Measurements from ENCODE around the gene CHAF1B.
"Not testable (repeated sequence)": the region's sequence is repeated elsewhere in the genome, so short reads cannot be mapped to it uniquely, and the experiment has no call there.

Gene CHAF1B

DNA sequence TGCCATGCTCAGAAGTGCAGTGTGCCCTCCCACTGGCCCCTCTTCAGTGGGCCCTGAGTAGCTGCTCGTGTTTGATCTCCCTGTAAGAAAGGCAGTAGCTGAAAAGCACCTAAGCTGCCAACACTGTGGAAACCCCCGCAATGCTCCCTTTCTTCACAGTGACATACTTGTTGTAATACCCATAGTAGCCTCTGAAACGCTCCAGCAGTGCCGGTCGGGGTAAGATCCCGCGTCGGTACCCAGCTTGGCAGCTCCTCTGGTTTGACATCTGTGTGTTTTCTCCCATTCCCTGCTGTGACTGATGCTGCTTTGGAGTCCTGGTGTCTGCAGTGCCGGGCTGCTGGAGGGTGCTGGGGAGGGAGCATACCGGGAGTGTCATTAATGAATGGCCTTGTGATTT is 3.6 kb downstream of the CHAF1B start:
- DNase-seq: no peak

DNA sequence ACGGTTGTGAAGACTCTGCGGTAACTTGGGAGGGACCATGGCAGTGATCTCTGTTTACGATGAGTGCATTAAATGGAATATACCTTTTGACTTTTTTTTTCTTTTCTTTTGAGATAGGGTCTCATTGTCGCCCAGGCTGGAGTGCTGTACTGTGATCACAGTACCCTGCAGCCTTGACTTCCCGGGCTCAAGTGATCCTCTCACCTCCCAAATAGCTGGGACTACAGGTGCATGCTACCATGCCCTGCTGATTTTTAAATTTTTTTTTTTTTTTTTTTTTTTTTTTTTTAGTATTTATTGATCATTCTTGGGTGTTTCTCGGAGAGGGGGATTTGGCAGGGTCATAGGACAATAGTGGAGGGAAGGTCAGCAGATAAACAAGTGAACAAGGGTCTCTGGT is 6.5 kb downstream of the CHAF1B start:
- not testable (repeated sequence) for DNase-seq

DNA sequence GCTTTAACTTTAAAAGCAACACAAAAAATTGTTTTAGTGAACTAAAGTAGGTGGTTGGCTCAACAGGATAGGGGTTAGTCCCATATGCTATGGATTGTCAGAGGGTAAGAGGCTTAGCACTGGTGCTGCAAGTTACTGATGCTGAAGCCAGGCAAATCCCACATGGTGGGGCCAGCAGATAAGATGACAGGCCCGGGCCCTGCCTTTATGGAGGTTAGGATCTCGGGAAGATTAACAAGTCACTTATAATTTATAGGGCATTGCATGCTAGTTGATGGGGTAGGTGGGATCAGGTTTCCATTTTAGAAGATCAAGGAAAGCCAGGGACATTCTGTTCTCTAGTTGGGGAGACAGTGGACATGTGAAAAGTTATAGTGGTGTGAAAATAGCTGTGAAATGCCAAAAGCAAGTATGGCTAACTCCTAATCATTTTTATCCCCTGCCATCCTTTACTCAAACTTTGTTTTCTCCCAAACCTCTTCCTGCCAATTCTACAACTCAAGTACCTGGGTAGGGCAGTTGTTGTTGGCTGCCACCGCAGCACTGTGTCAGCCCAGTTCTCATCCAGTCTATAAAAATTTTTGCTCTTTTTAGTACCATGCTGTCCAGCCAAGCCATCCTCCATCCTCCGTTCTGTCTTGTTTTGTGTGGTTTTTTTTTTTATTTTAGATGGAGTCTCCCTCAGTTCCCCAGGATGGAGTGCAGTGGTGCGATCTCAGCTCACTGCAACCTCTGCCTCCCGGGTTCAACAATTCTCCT is 10.3 kb downstream of the CHAF1B start:
- no peak for DNase-seq

DNA sequence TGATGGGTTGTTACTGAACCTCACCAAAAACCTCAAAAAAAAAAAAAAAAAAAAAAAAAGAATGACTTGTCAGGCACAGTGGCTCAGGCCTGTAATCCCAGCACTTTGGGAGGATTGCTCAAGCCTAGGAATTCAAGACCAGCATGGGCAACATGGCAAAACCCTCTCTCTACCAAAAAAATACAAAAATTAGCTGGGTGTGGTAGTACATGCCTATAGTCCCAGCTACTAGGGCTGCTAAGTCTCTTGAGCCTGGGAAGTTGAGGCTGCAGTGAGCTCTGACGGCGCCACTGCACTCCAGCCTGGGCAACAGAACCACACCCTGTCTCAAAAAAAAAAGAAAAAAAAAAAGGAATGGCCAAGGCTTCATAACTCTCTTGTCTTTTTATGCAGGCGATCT is 11.1 kb downstream of the CHAF1B start:
- no peak for DNase-seq

DNA sequence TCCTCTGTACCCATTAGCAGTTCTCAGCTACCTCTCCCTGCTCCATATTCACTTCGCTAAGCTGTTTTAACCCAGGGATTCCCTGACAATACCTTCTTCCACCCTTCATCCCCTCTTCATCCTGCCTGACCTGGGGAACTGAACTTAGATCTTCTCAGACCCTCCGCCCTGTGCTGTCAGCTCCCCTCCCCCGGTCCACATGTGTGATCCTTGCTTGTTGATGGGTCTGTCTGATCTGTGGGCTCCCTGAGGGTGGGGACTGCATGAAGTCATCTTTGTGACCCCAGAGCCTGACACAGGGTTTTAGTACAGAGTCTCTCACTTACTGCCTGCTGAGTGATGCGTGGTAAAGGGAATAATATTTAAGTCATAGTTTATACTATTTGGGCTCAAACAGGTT is 11.8 kb downstream of the CHAF1B start:
- DNase-seq: no peak

DNA sequence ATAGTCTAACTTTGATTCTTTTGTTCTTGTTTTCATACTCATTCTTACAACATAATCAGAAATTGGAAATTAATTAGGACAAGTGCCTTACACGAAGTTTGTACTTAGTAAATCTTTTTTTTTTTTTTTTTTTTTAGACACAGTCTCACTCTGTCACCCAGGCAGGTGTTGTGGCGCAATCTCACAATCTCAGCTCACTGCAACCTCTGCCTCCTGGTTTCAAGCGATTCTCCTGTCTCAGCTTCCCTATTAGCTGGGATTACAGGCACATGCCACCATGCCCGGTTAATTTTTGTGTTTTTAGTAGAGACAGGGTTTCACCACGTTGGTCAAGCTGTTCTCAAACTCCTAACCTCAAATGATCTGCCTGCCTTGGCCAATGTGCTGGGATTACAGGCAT is 12.4 kb downstream of the CHAF1B start:
- no peak for DNase-seq

DNA sequence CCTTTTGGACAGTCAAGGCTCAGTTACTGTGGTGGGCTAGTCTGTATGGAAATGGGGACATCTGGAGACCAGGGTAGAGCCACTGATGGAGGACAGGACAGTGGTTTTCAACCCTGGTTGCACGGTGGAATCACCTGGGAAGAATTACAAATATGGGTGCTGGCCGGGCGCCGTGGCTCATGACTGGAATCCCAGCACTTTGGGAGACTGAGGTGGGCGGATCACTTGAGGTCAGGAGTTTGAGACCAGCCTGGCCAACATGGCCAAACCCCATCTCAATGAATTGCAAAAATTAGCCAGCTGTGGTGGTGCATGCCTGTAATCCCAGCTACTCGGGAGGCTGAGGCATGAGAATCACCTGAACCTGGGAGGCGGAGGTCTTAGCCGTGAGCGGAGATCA is 14.5 kb downstream of the CHAF1B start:
- DNase-seq: not testable (repeated sequence)

DNA sequence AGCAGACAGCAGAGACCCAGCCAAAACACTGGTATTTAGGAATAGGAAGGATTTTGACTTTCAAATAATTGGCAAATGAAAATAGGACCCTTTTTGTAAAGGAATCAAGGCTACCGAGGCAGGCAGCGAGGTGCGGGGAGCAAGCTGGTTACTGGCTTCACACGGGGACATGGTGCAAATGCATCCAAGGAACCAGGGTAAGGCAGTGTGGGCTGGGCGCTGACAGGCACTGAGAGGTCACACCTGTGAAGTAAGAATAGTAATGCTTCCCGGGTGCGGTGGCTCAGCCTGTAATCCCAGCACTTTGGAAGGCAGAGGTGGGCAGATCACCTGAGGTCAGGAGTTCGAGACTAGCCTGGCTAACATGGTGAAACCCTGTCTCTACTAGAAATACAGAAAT is 15.5 kb downstream of the CHAF1B start:
- DNase-seq: no peak

DNA sequence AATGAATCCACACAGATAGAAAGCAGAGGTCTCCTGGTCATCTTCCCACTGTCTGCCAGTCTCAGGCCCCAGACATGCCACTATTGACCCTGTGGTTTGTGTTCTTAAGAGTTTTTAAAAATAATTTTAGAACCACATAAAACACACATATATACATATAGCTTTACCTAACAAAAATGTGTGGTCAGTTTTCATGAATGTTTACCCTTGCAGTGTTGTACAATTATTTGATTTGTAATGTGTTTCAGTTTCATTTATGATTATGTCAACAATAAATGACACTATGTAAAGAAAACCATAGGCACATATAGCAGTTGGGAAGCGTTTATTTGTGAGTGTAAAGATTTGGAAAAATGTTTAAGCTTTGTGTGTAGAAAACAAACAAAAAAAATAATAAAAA is 17.1 kb downstream of the CHAF1B start:
- DNase-seq: no peak

DNA sequence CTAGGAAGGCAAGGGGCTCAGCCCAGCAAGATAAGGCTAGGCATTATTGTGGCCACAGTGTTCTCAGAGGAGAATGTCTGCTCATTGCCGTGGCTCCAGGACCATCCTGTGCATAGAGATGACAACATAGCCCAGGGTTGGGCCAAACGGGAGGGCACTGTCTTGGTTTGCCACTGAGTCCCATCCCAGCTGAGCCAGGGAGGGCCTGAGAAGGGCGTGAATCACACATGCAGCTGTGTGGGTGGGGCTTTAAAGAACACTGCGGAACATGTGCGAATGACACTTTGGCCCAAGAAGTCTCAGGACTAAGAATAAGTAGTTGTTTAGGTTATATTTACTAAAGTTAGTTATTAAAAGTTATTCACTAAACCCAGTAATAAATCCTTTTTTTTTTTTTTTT is 18.5 kb downstream of the CHAF1B start:
- DNase-seq: no peak

DNA sequence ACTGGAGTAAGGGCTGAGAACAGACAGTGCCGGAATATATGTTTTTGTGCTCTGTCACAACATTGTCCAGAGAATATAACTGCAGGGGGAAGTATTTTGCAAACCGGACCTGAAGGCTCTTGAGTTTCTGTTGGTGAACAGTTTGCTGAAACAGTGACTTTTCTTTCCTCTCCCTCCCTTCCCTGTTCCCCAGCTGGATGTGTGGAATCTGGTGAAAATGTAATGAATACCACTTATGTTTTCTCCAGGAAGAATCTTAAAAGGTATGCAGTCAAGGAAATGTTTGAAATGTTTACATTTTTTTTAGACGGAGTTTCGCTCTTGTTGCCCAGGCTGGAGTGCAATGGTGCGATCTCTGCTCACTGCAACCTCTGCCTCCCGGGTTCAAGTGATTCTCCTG is 23.4 kb downstream of the CHAF1B start:
- DNase-seq: no peak

DNA sequence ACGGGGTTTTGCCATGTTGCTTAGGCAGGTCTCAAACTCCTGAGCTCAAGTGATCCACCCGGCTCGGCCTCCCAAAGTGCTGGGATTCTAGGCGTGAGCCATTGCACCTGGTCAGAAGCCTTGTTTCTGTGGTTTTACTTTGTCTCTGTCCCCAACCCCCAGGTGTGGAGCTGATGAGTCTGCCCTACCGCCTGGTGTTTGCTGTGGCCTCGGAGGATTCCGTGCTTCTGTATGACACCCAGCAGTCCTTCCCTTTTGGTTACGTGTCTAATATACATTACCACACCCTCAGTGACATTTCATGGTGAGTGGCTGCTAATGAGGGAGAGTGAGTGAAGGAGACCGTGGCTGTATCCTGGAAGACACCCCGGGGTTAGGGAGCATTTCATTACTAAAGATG is 26.1 kb downstream of the CHAF1B start:
- no peak for DNase-seq

DNA sequence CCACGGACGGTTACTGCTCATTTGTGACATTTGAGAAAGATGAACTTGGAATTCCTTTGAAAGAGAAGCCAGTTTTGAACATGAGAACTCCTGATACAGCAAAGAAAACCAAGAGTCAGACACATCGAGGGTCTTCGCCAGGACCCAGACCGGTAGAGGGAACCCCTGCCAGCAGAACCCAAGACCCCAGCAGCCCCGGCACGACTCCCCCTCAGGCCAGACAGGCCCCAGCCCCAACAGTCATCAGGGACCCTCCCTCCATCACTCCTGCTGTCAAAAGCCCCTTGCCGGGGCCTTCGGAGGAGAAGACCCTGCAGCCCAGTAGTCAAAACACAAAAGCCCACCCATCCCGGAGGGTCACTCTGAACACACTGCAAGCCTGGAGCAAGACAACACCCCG is 27.7 kb downstream of the CHAF1B start:
- DNase-seq: no peak

DNA sequence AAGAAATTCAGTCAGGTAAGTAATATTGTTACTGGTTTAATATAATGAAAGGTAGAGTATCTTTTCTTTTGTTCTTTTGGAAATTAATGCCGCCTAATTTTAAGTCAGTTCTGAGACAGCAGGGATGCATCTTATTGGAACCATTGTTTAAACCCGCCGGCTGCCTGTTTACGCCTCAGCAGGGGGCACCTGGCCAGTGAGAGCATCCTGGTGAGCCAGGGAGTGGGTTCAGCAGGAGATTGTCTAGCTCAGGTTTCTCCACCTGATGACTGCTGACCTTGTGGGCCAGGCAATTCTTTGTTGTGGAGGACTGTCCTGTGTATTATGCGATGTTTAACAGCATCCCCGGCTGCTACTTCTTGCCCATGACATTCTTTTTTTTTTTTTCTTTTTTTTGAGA is 30.2 kb downstream of the CHAF1B start:
- DNase-seq: no peak

DNA sequence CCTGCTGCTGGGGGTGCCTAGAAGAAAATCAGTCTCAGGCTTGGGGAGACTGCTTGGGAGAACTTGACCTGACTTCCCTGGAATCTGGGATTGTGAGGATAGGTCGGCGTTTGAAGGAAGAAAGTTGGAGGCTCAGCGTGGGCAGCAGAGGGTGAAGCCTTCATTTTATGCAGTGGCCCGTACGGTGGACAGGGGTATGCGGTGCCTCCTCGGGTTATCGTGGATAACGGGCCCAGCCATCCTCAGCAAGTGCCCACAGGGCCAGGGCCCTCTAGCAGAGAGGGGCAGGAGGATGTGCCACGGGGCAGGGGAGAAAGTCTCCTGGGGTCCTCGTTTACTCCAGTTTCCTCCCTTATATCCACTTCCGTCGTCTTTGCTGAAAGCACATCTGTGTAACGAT is 34.0 kb downstream of the CHAF1B start:
- DNase-seq: no peak

DNA sequence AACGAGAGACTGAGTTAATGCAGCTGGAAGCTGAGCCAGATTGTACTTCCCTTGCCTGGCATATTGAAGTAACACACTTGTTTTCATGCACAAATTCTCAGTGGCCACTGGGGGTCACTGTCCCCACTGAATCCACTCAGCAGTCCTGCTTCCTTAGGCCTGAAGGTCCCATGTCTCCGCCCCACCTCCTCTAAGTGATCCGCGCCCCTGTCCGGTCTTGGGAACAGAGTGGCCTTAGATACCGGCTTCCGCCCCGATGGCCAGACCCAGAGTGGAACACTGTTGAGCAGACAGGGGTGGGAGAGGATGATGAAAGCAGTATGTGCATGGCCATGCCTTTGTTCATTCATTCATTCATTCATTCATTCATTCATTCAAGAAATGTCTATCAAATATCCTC is 34.8 kb downstream of the CHAF1B start:
- DNase-seq: peak; percentile 30

DNA sequence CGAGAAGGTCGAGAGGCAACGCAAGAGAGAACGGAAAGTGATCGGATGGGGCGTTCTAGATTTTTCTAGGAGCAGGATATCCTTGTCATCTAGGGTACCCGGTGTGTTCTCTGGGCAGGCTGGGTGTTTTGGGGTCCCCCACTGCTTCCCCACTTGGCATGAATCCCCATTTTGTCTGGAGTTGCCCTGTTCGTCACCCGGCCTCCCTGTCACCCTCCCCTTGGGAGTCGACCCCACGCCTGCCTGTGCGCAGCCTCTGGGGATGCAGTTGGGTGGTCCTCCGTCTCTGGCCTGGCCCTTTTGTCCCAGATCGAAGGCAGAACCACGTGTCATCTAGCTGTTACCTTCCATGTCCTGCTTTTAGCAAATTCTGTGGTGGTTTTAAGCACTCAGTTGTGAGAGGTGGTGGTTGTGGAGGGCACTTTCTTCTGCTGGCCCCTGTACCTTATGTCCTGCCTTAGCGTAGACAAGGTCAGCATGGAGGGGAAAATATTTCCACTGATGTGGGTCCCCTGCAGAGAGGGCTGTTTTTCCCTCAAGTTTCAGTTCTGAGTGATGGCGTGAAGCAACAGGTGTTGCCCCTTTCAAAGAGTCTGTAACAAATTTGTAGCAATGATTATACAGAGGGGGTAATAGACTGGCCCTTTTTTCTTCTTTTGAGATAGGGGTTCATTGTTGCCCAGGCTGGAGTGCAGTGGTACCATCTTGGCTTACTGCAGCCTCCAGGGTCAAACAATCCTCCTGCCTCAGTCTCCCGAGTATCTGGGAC is 35.6 kb downstream of the CHAF1B start:
- DNase-seq: no peak

DNA sequence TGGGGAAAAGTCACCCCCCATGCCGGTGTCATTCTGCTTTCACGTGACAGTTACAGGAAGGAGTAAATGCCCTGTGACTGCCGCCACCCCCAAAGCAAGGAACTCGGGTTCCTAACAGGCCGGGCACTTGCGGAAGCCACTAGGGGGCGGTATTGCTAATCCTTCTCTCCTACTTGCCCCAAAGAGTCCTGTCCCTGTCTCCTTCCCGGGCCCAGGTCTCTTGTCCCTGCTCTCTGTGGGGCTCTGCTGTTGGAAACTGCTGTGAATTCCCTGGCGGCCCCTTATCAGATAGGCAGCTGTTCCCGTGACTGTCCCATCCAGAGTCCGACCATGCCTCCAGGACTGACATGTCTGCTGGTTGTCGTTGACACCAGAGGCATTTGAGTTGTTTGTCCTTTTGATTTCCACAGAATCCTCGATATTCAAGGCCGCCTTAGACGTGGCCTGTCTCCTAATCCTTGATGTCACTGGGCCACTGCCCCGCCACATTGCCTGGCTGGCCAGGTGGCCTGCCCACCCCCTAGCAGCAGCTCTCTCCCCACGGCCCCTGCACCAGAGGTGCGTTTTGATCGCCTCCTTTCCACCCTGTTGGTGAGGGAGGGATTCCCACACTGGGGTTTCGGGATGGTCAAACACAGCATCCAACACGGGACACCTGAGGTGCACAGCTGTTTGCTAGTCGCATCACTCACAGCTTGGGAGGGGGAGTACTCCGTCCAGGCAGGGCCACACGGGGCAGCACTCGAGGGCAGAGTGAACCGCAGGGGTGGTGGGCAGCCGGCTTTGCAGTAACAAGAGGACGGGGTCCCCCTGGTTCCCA is 37.3 kb downstream of the CHAF1B start:
- DNase-seq: no peak

DNA sequence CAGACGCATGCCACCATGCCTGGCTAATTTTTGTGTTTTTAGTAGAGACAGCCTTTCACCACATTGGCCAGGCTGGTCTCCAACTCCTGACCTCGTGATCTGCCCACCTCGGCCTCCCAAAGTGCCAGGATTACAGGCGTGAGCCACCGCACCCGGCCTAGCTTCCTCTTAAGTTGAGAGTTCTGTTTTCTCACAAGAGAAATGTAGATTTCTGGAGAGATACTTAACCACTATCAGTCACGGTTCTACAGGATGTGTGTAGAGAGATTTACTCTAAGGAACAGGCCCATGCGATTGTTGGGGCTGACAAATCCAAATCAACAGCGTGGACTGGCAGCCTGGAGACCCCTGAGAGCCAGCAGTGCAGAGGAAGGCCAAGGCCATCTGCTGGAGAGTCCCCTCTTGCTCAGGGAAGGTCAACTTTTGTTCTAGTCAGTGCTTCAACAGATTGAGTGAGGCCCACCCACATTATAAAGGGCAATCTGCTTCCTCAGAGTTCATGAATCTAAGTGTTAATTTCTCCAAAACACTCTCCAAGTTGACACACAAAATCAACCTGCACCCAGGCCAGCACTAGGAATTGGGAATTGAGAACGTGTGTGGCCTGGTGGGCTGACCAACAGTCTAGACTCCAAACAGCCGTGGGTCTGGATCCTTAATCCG is 38.7 kb downstream of the CHAF1B start:
- DNase-seq: no peak

DNA sequence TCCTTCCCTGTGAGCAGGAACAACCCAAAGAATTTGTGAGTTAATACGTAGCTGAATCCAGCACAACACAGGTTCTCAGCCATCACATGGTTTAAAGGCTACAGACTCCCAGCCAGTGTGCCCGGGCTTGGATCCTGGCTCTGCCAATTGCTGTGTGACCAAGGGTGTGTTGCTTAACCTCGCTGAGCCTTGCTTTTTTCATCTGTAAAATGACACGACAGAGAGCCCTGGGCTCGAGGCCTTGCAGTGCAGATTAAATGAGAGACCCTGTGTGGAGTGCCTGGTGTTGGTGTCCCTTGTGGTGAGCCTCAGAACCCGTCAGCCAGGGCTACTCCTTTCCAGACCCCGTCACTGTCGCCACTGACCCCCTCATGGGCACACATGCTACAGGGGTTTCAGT is 39.4 kb downstream of the CHAF1B start:
- DNase-seq: no peak

DNA sequence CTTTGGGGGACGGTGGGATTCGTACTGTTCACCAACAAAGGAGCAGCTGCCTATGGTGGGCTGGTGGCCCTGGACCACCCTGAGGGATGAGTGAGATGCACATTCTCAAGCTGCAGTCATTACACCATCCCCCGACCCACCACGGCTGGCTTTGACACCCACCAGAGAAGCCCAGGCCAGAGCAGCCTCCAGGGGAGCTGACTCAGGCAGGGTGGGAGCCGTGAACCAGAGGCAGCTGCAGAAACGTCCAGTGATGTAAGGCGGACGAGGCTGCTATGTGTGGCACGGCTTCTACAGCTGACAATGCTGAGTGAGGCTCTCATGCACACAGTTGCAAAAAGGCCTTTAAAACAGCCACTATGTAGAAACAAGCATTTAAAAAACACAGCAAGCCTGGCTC is 40.1 kb downstream of the CHAF1B start:
- DNase-seq: no peak

DNA sequence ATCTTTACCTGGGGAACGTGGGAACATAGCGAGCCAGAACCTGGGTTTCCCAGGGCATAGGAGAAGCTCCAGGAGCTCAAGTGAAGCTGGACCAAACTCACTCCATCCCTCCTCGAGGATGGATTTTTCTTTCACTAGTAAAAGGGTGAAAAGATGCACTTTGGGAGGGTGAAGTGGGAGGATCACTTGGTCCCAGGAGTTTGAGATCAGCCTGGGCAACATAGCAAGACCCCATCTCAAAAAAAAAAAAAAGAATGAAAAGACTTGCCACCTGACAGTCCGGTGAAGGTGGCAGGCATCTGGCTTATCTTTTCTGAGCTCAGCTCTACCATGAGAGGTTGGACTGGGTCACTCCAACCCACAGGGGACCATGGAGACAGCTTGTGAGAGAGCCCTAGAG is 42.3 kb downstream of the CHAF1B start:
- DNase-seq: no peak

DNA sequence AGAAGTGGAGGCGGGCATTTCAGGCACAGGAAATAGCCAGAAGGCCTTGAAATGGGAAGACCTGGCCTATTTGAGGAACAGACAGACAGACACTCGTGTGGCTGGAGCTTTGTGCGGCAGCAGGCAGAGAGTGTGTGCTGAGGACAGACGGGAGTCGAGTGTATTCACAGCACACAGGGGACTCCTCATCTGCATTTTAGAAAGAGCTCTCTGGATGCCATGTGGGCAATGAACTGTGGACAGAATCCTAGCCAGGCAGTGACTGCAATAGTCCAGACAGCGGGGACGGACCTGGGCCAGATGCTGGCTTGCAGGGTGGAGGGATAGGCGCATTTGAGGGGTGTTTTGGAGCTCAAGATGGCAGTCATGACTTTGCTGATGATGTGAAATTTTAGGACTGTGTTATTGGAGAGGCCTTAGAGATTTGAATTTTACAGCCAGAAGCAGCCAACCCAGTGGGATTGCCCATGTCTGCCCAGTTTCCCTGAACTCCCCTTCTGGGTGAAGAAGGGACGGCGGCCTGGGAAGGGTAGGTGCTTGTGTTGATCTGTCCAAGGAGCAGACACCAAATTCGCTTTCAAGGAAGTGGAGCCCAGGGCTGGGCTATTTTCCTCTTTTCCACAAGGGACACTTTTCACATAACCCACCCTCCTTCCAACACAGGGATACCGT is 43.7 kb downstream of the CHAF1B start:
- DNase-seq: no peak
